Measurements from ENCODE around the gene PRRT1. TPM values are rescaled to one million over a fixed set of nuclear protein-coding genes. Genes with fewer than 3 reads are reported as not detected.
"Not testable (repeated sequence)": the region's sequence is repeated elsewhere in the genome, so short reads cannot be mapped to it uniquely, and the experiment has no call there.

PRRT1 gene
- total and polyA plus RNA-seq, 8 donors = 0.80 to 1.9 (median 1.3) TPM

DNA sequence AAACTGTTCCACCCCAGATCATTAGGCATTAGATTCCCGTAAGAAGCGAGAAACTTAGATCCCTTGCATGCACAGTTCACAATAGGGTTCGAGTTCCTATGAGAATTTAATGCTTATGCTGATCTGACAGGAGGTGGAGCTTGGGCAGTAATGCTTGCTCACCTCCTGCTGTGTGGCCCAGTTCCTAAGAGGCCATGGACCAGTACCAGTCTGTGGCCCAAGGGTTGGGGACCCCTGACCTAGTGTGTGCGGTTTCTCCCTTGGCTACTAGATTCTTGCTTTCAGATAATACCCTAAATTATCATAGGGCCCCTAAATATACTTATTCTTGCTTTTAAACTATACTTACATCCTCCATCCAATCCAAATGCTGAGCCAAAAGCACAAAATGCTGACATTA lies 42.6 kb upstream of the PRRT1 start:
- TF ChIP-seq, protein P1, sequence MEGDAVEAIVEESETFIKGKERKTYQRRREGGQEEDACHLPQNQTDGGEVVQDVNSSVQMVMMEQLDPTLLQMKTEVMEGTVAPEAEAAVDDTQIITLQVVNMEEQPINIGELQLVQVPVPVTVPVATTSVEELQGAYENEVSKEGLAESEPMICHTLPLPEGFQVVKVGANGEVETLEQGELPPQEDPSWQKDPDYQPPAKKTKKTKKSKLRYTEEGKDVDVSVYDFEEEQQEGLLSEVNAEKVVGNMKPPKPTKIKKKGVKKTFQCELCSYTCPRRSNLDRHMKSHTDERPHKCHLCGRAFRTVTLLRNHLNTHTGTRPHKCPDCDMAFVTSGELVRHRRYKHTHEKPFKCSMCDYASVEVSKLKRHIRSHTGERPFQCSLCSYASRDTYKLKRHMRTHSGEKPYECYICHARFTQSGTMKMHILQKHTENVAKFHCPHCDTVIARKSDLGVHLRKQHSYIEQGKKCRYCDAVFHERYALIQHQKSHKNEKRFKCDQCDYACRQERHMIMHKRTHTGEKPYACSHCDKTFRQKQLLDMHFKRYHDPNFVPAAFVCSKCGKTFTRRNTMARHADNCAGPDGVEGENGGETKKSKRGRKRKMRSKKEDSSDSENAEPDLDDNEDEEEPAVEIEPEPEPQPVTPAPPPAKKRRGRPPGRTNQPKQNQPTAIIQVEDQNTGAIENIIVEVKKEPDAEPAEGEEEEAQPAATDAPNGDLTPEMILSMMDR (IDR thresholded peaks at IDR 0.05) = no peak
- H3K4me1 ChIP-seq = peaks cover 26 to 71% of the 10 kb centered on the region in 2 donors
- DNase-seq = no peak
- H3K27me3 ChIP-seq = no peaks in the 10 kb centered on the region
- H3K9me3 ChIP-seq = no peaks in the 10 kb centered on the region
- H3K36me3 ChIP-seq = no peaks in the 10 kb centered on the region
- intact Hi-C loops (cut with DNase I) = no loop called here
- H3K27ac ChIP-seq = peak overlapping the region; percentile 93 to 100
- ATAC-seq = no peak
- H3K4me3 ChIP-seq = peak overlapping the region in 1 of 2 donors; percentile 66

DNA sequence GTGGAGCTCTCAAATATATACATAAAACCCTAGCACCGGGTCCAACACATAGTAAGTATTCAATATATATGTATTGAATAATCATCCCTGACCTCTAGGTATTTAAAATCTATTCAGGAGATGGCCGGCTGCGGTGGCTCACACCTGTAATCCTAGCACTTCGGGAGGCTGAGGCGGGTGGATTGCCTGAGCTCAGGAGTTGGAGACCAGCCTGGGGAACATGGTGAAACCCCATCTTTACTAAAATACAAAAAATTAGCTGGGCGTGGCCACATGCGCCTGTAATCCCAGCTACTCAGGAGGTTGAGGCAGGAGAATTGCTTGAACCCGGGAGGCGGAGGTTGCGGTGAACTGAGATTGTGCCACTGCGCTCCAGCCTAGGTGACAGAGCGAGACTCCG lies 41.4 kb upstream of the PRRT1 start:
- DNase-seq; H3K9me3 ChIP-seq; intact Hi-C loops (cut with DNase I); H3K36me3 ChIP-seq; H3K27me3 ChIP-seq; ATAC-seq: not testable (repeated sequence)
- Histone ChIP-seq H3K4me3 (peak overlapping the region in 1 of 2 donors; percentile 78), H3K27ac (peak overlapping the region; percentile 95 to 100), H3K4me1 (peaks cover 26 to 84% of the 10 kb centered on the region in 2 donors)

DNA sequence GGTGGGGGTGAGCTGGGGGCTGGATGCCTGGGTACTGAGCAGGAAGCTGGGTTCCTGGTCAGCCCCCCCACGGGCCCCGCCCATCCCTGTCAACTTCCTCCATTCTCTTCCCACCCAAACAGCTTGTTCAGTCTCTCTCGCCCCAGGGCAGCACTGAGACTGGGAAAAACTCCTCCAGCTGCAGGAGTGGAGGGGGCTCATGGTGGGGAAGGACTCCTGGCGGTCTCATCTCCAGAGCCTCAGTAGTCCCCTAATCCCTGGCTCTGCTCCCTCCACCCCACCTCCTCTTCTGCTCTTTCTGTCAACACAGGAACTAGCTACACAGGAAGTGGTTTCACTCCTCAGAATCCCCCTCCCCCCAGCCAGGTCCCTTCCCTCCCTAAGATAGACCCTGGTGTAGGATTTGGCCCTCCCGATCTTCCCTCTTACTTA lies 40.9 kb upstream of the PRRT1 start, which contains the start of gene GPSM3:
TSS of gene GPSM3 (minus strand) at position 36 of the 432 bp plus-strand sequence. CDS start 130 bp downstream, outside the sequence.
- no peaks in the 10 kb centered on the region for H3K9me3 ChIP-seq
- peak in 3 of 4 donors; percentile 50 to 92 (median 78) for DNase-seq
- no peaks in the 10 kb centered on the region for H3K27me3 ChIP-seq
- H3K27ac ChIP-seq = peak within 1 kb of the TSS; percentile 95 to 100
- TF ChIP-seq, protein P1 (IDR thresholded peaks at IDR 0.05) = no peak
- intact Hi-C loops (cut with DNase I) = no loop called here
- peaks cover 26 to 84% of the 10 kb centered on the region in 2 donors for H3K4me1 ChIP-seq
- ATAC-seq = no peak
- H3K4me3 ChIP-seq = peak within 1 kb of the TSS; percentile 21 to 78
- peaks cover 0 to 9% of the 10 kb centered on the region in 2 donors for H3K36me3 ChIP-seq

DNA sequence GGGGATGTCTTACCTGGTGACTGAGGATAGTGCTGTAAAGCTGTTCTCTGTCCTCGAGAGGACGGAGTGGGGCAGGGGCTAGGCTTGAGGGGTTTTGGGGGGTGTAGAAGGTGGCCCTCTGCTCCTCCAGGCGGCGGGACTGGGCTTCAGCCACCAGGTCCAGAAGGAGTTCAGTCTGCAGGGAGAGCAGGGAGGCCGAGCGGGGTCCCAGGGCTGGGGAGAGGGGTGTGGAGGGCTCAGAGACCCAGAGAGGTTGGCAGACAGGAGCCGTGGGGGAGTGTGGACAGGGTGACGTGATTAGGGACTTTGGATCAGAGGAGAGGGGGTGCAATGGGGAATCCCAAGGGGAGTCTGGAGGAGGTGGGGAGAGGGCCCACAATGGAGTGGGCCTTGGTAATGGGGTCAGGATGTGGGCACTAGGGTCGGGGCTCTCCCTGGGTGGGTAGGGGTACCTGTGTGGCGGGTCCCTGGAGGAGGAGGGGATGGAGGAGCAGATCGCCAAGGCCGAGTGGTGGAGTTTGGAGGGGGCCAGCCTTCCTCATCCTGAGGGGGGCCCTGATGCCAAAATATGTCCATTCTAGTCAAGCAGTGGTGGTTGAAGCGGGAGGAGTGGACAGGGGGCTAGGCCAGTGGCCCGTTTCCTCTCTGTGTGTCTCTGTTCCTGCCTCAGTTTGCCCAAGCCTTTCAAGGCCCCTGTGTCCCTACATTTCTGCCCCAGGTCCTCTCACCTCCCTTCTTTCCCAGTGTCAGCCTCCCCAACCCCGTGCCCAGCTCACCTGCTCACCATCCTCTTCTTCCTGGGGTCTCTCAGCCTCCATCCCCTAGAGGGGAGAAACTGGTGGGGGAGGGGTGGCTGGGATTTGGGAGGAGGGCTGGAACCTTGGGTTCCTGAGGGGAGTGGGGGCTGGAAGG lies 40.2 kb upstream of the PRRT1 start:
- Histone ChIP-seq H3K27me3 (no peaks in the 10 kb centered on the region), H3K4me1 (peaks cover 21 to 84% of the 10 kb centered on the region in 2 donors), H3K4me3 (peak overlapping the region; percentile 21 to 78), H3K27ac (peak overlapping the region; percentile 95 to 100), H3K9me3 (no peaks in the 10 kb centered on the region), H3K36me3 (peaks cover 0 to 16% of the 10 kb centered on the region in 2 donors)
- ATAC-seq = no peak
- DNase-seq = no peak
- TF ChIP-seq, protein P1 (IDR thresholded peaks at IDR 0.05) = no peak
- intact Hi-C loops (cut with DNase I) = no loop called here

DNA sequence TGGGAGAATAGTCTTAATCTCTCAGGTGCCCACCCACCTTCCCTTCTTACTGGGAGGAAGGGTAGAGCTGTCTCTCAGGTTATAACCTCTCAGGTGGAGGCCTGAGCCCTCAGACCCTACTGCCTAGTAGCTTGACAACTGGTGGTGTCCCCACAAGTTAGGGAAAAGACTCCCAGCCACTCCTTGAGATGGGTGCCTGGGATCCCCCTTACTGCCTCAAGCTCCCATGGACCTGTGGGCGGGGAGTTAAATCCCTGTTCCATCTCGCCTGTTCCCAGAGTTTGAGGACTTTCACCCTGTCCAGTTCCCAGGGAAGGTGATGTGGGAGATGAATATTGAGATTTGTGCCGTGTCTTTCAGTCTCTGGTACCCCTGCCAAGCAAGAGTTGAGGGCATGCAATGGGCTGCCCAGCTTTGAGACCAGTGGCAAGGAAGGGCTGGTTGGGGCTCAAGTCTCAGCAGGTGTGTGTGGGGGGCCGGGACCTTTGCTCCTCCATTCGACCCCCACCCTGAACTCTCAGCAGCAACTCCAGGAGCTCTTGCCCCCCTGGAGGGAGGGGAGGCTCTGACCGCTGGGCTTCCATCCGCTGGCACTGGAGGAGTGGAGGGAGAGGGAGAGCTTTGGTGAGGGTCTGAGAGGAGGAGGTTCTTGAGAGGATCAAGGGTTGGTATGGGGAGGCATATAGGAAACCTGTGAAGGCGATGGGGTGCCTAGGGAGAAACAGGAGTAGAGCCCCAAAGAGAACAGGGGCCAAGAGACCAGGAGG lies 39.4 kb upstream of the PRRT1 start:
- Histone ChIP-seq H3K4me1 (peaks cover 17 to 85% of the 10 kb centered on the region in 2 donors), H3K4me3 (peak overlapping the region in 1 of 2 donors; percentile 78), H3K36me3 (peaks cover 0 to 24% of the 10 kb centered on the region in 2 donors), H3K9me3 (no peaks in the 10 kb centered on the region), H3K27ac (peak overlapping the region; percentile 95 to 100), H3K27me3 (no peaks in the 10 kb centered on the region)
- DNase-seq (no peak), ATAC-seq (no peak)
- TF ChIP-seq, protein P1 (IDR thresholded peaks at IDR 0.05) = no peak
- intact Hi-C loops (cut with DNase I) = no loop called here

Data from left lung (tissue), 10 donors.